CD1c-positive myeloid dendritic cell (primary cell): ENCODE results near the gene WFDC11.
"Not testable (repeated sequence)": the region's sequence is repeated elsewhere in the genome, so short reads cannot be mapped to it uniquely, and the experiment has no call there.

Experiments used
- DNase-seq: peaks from one replicate; pipeline ENCODE4 v3.0.0-alpha.2; 2016; ENCODE audit errors: extremely low spot score

Gene WFDC11

DNA sequence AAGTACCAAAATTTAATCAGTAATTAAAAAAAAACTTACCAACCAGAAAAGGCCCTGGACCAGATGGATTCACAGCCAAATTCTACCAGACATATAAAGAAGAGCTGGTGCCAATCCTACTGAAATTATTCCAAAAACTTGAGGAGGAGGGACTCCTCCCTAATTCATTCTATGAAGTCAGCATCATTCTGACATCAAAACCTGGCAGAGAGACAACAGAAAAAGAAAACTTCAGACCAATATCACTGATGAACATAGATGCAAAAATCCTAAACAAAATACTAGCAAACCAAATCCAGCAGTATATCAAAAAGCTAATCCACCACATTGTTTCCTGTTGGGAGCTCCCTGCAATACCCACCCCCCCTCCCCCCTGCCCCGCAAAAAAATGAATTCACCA is at the start of gene WFDC11:
Gene WFDC11 (minus strand): TSS at position 101 of the 400 bp plus-strand sequence. CDS start 19,639 bp downstream, outside the sequence.
- DNase-seq = no peak

DNA sequence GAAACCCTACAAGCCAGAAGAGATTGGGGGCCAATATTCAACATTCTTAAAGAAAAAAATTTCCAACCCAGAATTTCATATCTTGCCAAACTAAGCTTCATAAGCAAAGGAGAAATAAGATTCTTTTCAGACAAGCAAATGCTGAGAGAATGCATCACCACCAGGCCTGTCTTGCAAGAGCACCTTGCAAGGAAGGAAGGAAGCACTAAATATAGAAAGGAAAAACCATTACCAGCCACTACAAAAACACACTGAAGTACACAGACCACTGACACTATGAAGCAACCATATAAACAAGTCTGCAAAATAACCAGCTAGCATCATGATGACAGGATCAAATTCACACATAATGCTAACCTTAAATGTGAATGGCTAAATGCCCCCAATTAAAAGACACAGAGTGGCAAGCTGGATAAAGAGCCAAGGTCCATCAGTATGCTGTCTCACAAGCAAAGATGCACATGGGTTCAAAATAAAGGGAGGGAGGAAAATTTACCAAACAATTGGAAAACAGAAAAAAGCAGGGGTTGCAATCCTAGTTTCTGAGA is 46.2 kb upstream of the WFDC11 start:
- DNase-seq = not testable (repeated sequence)

DNA sequence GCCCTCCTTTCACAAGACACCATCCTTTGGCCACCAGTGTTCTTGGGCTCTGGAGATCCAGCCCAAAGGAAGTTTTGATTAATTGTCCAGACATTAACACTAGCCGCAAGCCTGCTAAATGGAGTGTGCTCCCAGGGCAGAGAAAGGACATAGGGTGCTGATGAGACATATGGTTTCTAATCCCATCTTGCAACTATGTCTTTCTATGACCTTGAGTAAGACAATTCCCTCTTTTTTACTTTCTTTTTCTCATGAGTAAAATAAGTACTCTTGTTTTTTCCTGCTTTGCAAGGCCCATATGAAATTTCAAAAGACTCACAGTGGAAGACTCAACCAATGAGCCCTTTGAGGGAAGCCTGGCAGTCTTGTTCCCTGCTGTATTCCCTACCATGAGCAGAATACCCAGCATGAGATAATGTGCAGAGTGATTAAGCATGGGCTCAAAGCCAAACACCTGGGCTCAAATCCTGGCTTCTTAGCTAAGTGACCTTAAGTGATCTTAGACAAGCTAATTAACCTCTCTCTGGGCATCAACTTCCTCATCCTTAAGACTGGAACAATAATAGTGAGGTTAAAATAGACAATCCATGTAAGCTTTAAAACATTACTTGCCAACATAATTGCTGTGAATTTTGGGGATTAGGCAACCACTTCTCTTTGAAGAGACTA is 35.1 kb upstream of the WFDC11 start, which contains the start of gene WFDC10B:
Gene WFDC10B (minus strand): TSS at position 51 of the 669 bp plus-strand sequence. CDS start 19,027 bp downstream, outside the sequence.
- no peak for DNase-seq

DNA sequence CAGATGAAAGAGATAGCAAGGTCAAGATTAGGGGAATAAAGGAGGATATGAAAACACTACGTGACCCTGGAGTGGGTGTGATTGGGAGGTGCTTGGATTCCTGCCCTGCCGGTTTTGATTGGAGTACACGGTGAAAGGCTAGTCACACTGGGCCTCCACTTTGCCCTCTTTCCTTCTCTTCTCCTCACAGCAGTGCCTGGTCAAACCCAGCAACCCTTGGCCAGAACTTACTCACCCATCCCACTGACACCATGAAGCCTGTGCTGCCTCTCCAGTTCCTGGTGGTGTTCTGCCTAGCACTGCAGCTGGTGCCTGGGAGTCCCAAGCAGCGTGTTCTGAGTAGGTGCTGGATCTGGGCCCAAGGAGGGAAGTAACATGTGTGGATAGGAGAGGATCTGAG is 31.8 kb upstream of the WFDC11 start, which contains the start of gene WFDC13:
Gene WFDC13 (plus strand): TSS at position 166 of the 400 bp plus-strand sequence. CDS start 86 bp downstream, at position 252.
- no peak for DNase-seq

DNA sequence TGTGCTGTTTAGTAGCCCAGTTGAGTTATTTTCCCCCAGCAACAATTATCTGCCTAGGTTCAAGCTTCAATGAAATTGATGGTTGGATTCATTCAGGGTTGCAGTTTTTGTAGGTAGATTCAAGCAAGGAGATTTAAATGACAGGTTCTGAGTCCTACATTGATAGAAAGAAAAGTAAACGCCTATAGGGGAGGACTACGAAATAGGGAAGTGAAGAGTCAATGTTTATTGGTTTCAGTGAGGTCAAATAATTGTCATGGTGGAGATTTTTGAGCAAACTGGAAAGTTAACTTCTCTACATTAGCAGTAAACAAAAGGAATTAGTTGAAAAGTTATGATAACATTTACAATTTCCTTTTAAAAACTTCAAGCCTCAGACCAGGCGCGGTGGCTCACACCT is 31.1 kb upstream of the WFDC11 start:
- no peak for DNase-seq

DNA sequence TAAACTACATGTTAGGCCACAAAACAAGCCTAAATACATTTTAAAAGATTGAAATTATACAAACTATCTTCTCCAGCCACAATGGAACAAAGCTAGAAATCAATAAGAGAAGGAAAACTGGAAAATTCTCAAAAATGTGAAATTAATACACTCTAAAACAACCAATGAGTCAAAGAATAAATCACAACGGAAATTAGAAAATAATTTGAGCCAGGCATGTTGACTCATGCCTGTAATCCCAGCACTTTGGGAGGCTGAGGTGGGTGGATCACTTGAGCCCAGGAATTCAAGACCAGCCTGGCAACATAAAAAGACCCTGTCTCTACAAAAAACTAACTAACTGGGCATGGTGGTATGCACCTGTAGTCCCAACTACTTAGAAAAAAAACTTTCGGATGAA is 25.5 kb upstream of the WFDC11 start:
- no peak for DNase-seq

DNA sequence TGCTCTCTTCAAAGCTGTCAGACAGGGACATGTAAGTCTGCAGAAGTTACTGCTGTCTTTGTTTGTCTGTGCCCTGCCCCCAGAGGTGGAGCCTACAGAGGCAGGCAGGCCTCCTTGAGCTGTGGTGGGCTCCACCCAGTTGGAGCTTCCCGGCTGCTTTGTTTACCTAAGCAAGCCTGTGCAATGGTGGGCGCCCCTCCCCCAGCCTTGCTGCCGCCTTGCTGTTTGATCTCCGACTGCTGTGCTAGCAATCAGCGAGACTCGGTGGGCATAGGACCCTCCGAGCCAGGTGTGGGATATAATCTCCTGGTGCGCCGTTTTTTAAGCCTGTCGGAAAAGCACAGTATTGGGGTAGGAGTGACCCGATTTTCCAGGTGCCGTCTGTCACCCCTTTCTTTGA is 23.3 kb upstream of the WFDC11 start:
- not testable (repeated sequence) for DNase-seq

DNA sequence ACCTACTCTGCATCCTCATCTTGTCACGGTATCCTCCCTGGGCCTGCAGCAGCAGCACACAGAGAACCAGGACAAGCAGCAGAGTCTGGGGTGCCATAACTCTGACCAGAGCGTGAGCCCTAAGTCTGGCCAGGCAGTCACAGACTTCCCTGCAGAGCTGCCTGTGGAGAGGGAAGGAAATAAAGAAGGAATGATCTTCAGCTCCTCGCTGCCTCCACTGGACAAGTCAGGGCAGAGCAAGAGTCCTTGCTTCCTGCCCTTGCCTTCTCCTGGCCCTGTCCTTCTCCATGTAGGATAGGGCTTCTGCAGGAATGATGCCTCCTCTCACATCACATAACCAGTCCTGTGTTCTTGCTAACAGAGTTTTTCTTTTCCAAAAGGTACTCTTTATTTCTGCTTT is 15.9 kb upstream of the WFDC11 start:
- no peak for DNase-seq

DNA sequence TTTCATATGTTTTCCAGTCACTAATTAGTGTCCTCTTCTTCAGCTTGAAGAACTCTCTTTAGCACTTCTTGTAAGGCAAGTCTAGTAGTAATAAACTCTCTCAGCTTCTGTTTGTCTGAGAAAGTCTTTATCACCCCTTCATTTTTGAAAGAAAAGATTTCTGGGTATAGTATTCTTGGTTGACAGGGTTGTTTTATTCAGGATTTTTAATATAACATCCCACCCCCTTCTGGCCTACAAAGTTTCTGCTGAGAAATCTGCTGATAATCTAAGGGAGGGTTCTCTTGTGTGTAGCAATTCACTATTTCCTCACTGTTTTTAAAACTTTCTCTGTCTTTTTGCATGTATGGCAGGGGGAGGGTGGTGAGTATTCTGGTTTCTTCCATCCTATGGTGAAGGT is 9.6 kb upstream of the WFDC11 start:
- DNase-seq = no peak

DNA sequence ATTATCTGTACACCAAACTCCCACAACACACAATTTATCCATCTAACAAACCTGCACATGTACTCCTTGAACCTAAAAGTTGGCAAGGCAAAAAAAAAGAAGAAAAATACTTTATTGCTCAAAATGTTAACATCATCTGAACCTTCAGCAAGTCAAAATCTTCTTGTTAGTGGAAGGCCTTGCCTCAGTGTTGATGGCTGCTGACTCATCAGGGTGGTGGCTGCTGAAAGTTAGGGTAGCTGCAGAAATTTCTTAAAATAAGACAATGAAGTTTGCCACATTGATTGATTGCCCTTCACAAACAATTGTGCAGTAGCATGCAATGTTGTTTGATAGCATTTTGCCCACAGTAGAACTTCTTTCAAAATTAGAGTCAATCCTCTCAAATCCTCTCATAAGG is 2.7 kb upstream of the WFDC11 start:
- DNase-seq = no peak

DNA sequence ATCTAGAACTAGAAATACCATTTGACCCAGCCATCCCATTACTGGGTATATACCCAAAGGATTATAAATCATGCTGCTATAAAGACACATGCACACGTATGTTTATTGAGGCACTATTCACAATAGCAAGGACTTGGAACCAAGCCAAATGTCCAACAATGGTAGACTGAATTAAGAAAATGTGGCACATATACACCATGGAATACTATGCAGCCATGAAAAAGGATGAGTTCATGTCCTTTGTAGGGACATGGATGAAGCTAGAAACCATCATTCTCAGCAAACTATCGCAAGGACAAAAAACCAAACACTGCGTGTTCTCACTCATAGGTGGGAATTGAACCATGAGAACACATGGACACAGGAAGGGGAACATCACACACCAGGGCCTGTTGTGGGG is 13.0 kb downstream of the WFDC11 start:
- DNase-seq = not testable (repeated sequence)

DNA sequence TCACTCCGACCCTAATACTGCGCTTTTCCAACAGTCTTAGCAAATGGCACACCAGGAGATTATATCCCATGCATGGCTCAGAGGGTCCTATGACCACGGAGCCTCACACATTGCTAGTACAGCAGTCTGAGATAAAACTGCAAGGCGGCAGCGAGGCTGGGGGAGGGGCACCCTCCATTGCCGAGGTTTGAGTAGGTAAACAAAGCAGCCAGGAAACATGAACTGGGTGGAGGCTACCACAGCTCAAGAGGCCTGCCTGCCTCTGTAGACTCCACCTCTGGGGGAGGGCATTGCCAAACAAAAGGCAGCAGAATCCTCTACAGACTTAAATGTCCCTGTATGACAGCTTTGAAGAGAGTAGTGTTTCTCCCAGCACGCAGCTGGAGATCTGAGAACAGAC is 18.3 kb downstream of the WFDC11 start:
- not testable (repeated sequence) for DNase-seq

DNA sequence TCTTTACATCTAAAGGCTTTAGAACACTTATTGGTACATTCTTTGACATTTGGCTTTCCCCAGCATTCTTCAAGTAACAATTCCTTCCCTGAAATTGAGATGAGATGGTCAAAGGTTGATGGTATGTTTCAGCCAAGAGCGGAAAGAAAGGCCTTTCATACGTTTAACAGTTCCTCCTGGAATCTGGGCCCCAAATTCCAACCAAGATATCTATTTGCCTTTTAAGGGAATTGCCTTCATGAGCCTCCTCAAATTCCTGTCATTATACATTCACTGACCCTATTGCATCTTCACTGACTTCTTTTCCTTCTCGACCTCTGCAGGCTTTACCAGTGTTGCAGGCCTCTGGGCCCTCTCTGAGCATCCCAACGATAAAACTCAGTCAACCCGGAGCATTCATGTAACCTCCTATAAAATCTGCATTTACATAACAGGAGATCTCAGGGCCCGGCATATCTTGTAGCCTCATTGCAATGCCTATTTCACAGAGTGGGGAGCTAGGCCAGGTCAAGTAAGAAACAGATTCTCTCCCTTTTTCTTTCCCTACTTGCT is 20.7 kb downstream of the WFDC11 start:
- DNase-seq = no peak

DNA sequence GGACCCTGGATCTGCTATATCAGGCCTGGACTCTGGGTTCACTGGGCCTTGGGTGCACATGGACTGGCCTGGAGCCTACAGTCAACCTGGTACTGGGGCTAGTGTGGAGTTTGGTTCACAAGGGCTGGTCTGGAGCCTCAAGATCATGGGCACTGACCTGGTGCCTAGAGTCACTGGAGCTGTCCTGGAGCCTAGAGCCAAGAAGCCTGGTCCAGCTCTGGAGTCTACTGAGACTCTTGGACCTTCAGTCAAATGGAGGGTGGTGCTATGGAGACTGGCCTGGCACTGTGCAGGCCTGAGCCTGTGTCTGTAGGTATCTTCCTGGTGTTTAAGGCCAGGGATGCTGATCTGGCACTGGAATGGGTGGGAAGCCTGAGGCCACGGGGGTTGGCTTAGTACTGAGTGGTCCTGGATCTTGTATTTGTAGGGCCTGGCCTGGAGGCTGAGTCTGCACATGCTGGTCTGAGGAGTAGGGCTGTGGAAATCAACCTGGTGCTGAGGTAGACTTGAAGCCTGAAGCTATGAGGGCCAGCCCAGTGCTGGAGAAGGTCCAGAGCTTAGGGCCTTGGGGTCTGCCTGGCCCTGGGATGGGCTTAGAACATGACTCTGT is 22.5 kb downstream of the WFDC11 start:
- DNase-seq = no peak

DNA sequence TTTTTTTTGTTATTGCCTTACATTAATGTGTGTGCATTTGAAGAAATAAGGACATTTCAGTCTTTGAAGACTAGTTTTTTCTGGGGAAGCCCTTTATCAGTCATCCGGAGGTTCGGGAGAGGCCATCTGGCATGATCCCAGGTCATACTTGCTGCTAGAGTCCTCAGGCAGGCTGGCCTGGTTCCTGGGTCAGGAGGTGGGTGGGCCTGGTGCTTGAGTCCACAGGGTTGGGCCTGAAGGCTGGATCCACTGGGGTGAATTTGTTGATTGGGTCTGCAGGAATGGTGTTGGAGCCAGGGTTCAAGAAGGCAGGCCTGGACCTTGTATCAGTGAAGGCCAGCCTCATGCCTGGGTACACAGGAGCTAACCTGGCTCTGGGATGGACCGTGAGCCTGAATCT is 23.2 kb downstream of the WFDC11 start:
- DNase-seq = no peak

DNA sequence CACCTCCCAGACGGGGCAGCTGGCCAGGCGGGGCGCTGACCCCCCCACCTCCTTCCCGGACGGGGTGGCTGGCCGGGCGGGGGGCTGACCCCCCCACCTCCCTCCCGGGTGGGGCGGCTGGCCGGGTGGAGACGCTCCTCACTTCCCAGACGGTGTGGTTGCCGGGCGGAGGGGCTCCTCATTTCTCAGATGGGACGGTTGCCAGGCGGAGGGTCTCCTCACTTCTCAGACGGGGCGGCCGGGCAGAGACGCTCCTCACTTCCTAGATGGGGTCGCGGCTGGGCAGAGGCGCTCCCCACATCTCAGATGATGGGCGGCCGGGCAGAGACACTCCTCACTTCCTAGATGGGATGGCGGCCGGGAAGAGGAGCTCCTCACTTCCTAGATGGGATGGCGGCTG is 24.2 kb downstream of the WFDC11 start:
- DNase-seq = not testable (repeated sequence)

DNA sequence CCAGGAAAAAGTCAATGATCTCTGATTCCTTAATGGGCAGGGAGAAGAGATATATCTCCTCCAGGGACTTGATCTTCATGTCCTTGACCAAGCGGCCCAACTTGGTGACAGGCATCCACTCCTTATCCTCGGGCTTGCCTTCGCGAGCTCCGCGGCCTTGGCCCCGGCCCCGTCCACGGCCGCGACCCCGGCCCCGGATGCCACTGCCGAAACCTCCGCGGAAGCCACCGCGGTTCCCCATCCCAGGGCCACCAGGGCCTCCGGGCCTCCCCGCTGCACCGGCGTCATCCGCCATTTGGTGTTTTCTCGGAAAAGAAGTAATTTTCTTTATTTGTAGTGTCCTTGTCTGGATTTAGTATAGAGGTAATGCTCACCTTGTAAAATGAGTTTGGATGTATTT is 29.0 kb downstream of the WFDC11 start:
- DNase-seq = not testable (repeated sequence)

DNA sequence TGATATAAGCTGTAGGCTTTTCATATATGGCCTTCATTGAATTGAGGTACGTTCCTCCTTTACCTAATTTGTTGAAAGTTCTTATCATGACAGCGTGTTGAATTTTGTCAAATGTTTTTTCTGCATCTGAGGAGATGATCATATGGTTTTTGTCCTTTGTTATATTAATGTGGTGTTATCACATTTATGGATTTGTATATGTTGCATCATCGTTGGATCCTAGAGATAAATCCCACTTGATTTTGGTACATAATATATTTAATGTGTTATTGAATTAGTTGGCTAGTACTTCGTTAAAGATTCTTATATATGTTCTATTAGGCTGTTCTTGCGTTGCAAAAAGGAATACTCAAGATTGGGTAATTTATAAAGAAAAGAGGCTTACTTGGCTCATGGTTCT is 30.4 kb downstream of the WFDC11 start:
- no peak for DNase-seq

DNA sequence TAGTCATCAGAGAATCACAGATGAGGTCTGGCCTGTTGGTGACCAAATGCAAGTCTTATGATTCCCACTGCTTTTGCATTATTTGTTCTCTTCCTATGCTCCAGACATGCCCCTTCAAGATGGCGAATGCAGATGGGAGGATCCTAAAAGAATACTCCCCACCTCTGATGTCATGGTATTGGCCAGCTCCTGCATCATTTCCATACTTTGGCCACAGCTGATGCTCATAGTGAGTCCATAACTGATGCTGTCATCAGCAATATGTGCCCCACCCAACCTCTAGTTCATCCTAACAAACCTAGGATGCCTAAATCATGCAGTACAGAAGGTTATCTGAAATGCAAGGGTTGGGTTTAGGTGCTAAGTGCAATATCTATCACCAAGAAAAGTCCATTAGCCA is 33.5 kb downstream of the WFDC11 start:
- DNase-seq = no peak

DNA sequence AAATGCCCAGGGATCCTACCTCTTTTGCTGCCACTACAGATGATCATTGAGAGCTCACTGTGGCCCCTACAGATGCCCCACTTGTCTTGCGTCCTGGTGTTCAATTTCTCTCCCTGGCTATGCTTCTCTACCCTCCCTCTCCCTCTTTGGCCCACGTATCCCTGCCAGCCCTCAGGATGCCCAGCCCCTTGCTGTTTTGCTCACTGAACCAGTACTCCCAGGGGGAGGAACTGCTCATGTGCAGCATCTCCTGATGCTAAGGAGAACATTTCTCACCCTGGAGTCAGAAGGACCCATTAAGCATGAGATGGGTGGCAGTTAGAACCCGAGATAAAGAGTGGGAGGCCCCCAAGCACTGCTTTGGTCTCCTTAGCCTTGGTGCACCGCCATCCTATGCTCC is 38.9 kb downstream of the WFDC11 start, which contains the start of gene WFDC9:
Gene WFDC9 (minus strand): TSS at position 101 of the 400 bp plus-strand sequence. CDS start 21,103 bp downstream, outside the sequence.
- no peak for DNase-seq

DNA sequence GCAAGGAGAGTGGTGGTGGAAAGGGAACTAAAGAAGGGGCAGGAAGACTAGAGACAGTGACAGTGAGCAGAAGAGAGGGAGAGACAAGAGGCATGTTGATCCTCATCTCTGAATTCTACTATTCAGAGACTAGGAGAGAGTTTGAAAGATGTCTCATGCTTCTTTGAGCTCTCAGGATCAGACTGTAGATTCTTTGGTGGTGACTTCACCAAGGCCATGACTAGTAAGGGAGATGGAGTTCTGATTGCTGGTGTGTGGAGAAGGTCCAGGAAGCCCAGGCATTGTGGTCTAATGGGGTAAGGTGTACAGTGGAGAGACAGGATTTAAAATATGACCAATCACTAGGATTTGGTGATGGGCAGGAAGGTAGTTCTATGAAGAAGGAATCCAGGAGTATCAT is 39.7 kb downstream of the WFDC11 start:
- DNase-seq = no peak

DNA sequence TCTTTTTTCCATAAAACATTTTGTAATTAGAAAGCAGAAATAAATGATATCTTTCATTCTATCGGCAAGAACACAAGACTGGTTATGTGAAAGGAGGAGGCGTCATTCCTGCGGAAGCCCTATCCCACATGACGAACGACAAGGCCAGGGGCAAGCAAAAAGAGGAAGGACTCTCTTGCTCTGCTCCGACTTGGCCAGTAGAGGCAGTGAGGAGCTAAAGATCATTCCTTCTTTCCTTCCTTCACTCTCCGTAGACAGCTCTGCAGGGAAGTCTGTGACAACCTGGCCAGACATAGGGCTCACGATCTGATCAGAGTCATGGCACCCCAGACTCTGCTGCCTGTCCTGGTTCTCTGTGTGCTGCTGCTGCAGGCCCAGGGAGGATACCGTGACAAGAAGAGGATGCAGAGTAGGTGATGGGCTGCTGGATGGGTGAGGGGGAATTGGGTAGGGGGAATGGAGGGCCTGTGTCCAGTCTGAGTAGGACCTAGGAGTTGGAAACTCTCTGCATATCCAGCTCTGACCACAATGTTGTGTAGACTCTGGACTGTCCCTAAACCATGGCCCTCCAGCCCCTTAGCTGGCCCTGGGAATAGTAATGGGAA is 40.4 kb downstream of the WFDC11 start, which contains the start of gene WFDC10A:
Gene WFDC10A (plus strand): TSS at position 244 of the 605 bp plus-strand sequence. CDS start 75 bp downstream, at position 319.
- peak; percentile 71 for DNase-seq
